ENCODE measurements around the gene C15orf39. TPM values are rescaled to one million over a fixed set of nuclear protein-coding genes. Genes with fewer than 3 reads are reported as not detected.
"Not testable (repeated sequence)": the region's sequence is repeated elsewhere in the genome, so short reads cannot be mapped to it uniquely, and the experiment has no call there.

The C15orf39 gene
- total and polyA plus RNA-seq, 5 experiments from 2014 or later, result 1.0 to 27.6 (median 4.5) TPM

DNA sequence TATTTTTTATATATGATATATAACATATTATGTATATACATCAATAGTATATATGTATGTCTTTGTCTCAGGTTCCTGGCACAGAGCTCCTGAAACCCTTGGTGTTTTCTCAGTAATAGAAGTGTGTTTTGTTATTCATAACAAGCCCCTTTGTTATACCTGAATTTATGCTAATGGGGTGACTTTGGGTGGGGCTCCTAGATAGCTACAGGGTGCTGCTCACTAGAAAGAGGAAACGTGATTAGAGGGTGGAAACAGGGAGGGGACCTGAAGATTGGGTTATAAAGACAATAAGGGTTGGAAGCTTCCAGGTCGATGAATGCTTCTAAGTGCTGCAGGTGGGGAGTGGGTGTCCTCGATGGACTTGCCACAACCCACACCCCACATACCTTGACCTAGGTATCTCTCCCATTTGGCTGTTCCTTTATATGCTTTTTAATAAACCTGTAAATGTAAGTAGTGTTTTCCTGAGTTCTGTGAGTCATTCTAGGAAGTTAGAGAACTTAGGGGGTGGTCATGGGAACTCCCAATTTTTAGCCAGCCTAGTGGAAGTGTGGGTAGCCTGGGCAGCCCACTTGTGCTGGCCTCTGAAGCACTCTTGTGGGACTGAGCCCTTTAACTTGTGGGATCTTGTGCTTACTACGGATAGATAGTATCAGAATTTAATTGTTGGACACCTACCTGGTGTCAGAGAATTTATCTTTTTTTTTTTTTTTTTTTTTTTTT is 36.9 kb upstream of the C15orf39 start:
- DNase-seq (no peak), ATAC-seq (no peak)
- Mint-ChIP-seq H3K4me3 (no peak overlapping the region), H3K4me1 (peaks cover 0 to 14% (median 0%) of the 10 kb centered on the region in 4 donors), H3K36me3 (no peaks in the 10 kb centered on the region), H3K9me3 (no peaks in the 10 kb centered on the region), H3K27ac (no peak overlapping the region), H3K27me3 (peaks cover 0 to 6% (median 0%) of the 10 kb centered on the region in 5 donors)
- POLR2A ChIA-PET, result interaction anchor here (1.2 kb wide), 1 partner anchor 37 kb away, joined by 3 read pairs; the partner anchor contains the start of gene C15orf39

DNA sequence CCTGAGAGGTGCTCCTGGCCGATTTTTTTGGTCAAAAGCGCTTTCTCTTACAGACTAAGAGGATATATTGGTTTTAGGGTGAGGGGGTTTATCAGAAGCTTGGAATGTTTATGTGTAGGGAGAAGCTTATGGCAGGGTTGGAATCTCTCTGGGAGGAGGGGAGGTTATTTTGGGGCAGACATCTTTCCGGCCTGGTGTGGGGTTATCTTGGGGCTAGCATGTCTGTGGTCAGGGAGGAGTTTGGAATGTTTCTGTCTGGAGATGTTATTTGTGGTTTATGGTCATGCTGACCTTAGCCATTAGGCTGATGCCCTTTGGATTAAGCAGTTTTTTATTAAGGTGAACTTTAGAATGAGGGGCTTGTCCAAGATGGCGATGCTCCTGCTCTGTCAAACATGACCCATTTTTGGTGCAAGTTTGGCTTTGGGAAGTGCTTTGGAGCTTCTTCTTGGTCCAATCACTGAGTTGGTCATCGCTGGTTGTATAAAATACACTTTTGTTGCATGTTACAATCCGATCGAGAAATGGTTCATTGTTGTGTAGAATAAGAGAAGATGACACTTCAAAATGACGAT is 35.1 kb upstream of the C15orf39 start:
- H3K27ac Mint-ChIP-seq, H3K27me3 Mint-ChIP-seq, H3K4me3 Mint-ChIP-seq, DNase-seq, POLR2A ChIA-PET, H3K36me3 Mint-ChIP-seq, ATAC-seq, H3K9me3 Mint-ChIP-seq: not testable (repeated sequence)
- peaks cover 0 to 20% (median 2%) of the 10 kb centered on the region in 4 donors for H3K4me1 Mint-ChIP-seq

DNA sequence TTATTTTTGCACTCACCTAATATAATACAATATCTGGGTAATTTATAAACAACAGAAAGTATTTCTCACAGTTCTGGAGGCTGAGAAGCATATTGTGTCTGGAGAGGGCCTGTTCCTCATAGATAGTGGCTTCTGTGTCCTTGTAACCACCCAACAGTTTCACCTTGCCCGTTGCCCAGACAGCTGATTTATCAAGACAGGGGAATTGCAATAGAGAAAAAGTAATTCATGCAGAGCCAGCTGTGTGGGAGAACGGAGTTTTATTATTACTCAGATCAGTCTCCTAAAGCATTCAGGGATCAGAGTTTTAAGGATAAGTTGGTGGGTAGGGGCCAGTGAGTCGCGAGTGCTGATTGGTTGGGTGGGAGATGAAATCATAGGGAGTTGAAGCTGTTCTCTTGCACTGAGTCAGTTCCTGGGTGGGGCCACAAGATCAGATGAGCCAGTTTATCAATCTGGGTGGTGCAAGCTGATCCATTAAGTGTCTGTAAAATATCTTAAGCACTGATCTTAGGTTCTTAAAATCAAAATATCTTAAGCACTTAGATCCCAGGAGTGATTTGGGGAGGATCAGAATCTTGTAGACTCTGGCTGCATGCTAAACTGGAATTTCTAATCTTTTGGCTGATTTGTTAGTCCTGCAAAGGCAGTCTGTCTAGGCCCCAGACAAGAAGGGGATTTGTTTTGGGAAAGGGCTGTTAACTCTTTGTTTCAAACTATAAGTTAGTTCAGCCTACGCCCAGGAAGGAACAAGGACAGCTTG is 33.9 kb upstream of the C15orf39 start:
- Mint-ChIP-seq H3K36me3 (no peaks in the 10 kb centered on the region), H3K27me3 (peaks cover 0 to 10% (median 0%) of the 10 kb centered on the region in 5 donors), H3K4me1 (peaks cover 0 to 21% (median 2%) of the 10 kb centered on the region in 4 donors), H3K9me3 (no peaks in the 10 kb centered on the region), H3K27ac (no peak overlapping the region), H3K4me3 (no peak overlapping the region)
- POLR2A ChIA-PET, result no interaction called here
- DNase-seq (no peak), ATAC-seq (no peak)

DNA sequence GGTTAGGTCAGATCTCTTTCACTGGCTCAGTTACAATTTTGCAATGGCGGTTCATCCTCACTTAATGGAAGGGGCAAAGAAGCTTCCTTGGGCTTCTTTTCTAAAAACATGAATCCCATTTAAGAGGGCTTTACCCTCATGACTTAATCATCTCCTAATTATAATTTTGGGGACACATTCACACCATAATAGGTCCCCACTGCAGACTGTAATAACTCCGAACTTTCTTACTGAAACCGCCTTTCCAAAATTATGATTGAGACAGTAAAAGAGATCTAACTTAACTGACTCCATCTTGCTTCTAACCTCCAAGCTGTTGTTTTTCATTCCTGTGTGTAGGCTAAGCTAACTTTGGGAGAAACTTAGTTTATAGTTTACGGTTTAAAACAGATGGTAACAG is 33.3 kb upstream of the C15orf39 start:
- no peak overlapping the region for H3K27ac Mint-ChIP-seq
- no peak for ATAC-seq

DNA sequence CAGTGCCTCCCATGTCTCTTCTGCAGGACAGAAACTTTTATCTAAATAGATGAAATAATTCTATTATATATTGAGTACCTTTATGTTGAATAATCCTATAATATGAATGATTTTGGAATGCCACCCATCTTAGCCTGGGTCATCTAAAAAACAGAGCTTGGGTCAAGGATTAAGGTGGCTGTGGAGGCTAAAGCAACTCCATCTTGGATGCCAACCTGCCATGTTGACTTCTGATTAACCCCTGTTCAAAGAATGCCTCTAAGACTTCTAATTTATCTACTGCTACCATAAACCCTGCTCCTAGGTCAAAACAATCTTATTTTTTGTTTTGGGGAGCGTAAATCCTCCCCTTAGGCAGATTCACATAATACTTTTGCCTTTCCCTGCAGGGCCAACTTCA is 31.5 kb upstream of the C15orf39 start:
- DNase-seq, result no peak
- POLR2A ChIA-PET, result no interaction called here
- Mint-ChIP-seq H3K4me3 (no peak overlapping the region), H3K9me3 (no peaks in the 10 kb centered on the region), H3K36me3 (no peaks in the 10 kb centered on the region), H3K27me3 (peaks cover 0 to 10% (median 0%) of the 10 kb centered on the region in 5 donors), H3K27ac (no peak overlapping the region), H3K4me1 (peaks cover 0 to 14% (median 2%) of the 10 kb centered on the region in 4 donors)
- no peak for ATAC-seq

More for the DNA sequence above, 33.3 kb upstream of the C15orf39 start:
- POLR2A ChIA-PET, result no interaction called here
- H3K36me3 Mint-ChIP-seq, result no peaks in the 10 kb centered on the region
- H3K9me3 Mint-ChIP-seq, result no peaks in the 10 kb centered on the region
- peaks cover 0 to 20% (median 2%) of the 10 kb centered on the region in 4 donors for H3K4me1 Mint-ChIP-seq
- peaks cover 0 to 10% (median 0%) of the 10 kb centered on the region in 5 donors for H3K27me3 Mint-ChIP-seq
- no peak overlapping the region for H3K4me3 Mint-ChIP-seq
- no peak for DNase-seq

DNA sequence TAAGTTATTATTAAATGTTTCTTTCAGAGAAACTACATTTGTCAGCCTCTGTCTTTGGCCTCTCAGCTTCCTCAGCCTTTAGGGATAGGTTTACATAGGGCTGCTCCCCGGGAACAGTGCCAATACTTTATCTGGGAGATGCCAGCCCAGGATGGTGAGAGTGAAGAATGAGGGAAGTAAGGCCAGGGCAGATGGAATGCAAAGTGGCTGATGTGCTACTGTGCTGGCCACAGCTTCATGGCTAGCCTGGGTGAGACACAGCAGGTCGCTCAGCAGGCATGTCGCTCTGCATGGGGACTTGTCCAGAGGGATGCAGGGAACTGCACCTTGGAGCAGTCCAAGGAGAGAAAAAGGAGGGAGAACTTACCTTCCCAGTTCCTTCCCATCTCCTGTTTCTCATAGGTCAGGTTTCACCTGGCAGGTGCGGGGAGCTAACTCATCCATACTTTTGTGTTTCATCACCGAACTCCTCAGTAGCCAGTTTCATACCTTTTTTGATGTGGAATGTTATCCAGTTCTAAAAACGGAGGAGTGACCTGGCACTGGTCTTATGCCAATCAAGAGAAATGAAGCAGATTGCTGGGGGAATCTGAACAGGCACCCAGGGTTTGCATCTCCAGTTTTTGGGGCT is 30.9 kb upstream of the C15orf39 start:
- ATAC-seq, result no peak
- POLR2A ChIA-PET, result no interaction called here
- Mint-ChIP-seq H3K4me3 (no peak overlapping the region), H3K36me3 (no peaks in the 10 kb centered on the region), H3K27ac (no peak overlapping the region), H3K4me1 (peaks cover 0 to 14% (median 2%) of the 10 kb centered on the region in 4 donors), H3K9me3 (no peaks in the 10 kb centered on the region), H3K27me3 (peaks cover 0 to 10% (median 0%) of the 10 kb centered on the region in 5 donors)
- no peak for DNase-seq

DNA sequence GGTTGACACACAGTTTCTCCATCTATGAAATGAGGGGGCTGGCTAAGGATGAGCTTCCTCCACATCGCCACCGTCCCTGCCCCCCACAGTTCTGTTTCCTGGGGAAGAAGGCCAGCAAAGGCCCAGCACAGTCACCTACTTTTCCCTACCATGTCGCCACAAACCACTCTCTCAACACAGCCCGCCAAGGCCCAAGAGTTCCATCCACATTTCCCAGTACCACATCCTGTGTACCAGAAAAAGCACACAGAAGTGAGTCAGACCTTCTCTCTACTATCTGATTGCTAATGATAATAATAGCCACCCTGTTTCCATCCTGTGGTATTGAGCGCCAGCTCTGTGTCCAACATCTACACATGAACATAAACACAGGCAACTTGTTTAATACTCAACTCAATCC is 30.3 kb upstream of the C15orf39 start:
- Mint-ChIP-seq H3K27ac (no peak overlapping the region), H3K36me3 (no peaks in the 10 kb centered on the region), H3K4me1 (peaks cover 0 to 14% (median 2%) of the 10 kb centered on the region in 4 donors), H3K4me3 (no peak overlapping the region), H3K9me3 (no peaks in the 10 kb centered on the region), H3K27me3 (peaks cover 0 to 10% (median 0%) of the 10 kb centered on the region in 5 donors)
- ATAC-seq, result no peak
- DNase-seq, result no peak
- POLR2A ChIA-PET, result no interaction called here

DNA sequence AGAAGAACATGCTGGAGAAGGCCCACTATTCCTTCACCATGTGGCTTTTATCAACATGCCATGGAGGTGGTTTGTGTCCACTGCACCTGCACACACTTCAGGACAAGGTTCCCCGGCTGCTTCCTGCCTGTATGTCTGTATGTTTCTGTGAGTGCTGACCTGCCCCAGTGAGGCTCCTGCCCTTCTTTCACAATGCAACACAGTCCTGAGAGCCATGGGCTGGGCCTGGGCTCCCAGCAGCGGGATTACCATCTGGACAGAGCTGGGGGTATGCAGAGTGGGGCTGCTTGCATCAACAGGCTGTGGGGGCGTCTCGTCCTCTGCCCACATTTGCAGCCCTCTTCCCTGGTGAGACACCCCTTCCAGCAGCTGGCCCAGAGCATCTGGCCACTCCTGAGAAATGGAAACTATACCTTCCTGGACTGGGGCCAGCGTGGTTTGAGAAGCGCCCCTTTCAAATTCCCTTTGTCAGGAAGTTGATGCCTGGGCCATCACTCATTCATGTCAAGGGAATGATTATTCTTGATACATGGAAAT is 29.3 kb upstream of the C15orf39 start:
- Mint-ChIP-seq H3K36me3 (no peaks in the 10 kb centered on the region), H3K4me1 (peaks cover 0 to 14% (median 2%) of the 10 kb centered on the region in 4 donors), H3K4me3 (no peak overlapping the region), H3K9me3 (no peaks in the 10 kb centered on the region), H3K27me3 (peaks cover 0 to 15% (median 1%) of the 10 kb centered on the region in 5 donors), H3K27ac (peak overlapping the region in 1 of 10 donors; percentile 43)
- no peak for ATAC-seq
- DNase-seq, result no peak
- POLR2A ChIA-PET, result no interaction called here

DNA sequence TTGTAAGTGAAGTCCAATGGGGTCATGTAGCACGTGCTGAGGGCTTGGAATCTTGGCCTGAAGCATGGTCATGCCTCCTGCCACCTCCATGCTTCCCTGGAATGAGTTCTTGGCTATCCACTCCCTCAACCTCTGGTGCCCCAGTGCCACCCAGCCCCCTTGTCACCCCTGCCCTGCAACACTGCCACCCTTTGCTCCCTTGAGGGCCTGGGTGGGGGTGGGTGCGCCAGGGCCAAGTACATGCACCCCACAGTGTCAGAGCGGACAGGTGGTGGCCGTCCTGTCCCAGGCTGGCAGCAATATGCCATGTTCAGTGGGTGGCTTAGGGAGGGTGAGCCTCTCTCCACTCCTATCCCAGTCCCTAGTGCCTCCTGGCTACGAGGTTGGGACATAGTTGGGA is 27.6 kb upstream of the C15orf39 start:
- Mint-ChIP-seq H3K9me3 (no peaks in the 10 kb centered on the region), H3K4me3 (no peak overlapping the region), H3K4me1 (peaks cover 3 to 17% (median 5%) of the 10 kb centered on the region in 4 donors), H3K27ac (no peak overlapping the region), H3K36me3 (no peaks in the 10 kb centered on the region), H3K27me3 (peaks cover 2 to 19% (median 16%) of the 10 kb centered on the region in 5 donors)
- ATAC-seq (no peak), DNase-seq (no peak)
- POLR2A ChIA-PET, result no interaction called here

DNA sequence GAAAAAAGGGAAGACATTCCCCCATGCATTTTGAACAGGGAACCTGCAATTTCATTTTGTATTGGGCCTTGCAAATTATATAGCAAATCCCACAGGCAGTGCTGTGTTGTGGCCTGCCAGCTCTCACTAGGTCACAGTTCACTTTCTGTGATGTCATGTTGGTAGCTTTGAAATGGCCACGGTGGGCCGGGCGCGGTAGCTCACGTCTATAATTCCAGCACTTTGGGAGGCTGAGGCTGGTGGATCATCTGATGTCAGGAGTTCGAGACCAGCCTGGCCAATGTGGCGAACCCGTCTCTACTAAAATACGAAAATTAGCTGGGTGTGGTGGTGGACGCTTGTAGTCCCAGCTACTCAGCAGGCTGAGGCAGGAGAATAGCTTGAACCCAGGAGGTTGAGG is 27.0 kb upstream of the C15orf39 start:
- Mint-ChIP-seq H3K27ac (no peak overlapping the region), H3K4me1 (peaks cover 5 to 22% (median 9%) of the 10 kb centered on the region in 4 donors), H3K9me3 (no peaks in the 10 kb centered on the region), H3K36me3 (no peaks in the 10 kb centered on the region), H3K27me3 (peaks cover 5 to 23% (median 16%) of the 10 kb centered on the region in 5 donors), H3K4me3 (no peak overlapping the region)
- ATAC-seq, result no peak
- POLR2A ChIA-PET, result no interaction called here
- DNase-seq, result no peak

DNA sequence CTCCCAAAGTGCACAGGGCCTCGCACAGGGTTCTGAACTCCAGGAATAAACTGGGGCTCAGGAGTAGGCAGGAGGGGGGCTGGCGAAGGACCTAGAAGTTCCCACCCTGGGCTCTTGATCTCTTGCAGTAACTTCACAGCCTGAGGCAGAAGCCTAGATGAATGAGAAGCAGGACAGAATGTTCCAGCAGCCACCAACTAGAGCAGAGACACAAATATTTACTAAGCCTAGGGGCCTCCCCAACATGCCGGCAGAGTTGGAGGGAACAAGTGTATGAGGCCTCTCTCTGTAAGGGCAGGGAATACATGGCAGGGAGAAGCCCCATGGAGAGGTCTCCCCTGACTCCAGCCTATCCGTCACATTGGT is 25.3 kb upstream of the C15orf39 start:
- Mint-ChIP-seq H3K27ac (no peak overlapping the region), H3K4me1 (peaks cover 5 to 23% (median 10%) of the 10 kb centered on the region in 4 donors), H3K9me3 (no peaks in the 10 kb centered on the region), H3K27me3 (peaks cover 12 to 39% (median 25%) of the 10 kb centered on the region in 5 donors), H3K36me3 (no peaks in the 10 kb centered on the region), H3K4me3 (no peak overlapping the region)
- no peak for DNase-seq
- no peak for ATAC-seq
- POLR2A ChIA-PET, result no interaction called here

DNA sequence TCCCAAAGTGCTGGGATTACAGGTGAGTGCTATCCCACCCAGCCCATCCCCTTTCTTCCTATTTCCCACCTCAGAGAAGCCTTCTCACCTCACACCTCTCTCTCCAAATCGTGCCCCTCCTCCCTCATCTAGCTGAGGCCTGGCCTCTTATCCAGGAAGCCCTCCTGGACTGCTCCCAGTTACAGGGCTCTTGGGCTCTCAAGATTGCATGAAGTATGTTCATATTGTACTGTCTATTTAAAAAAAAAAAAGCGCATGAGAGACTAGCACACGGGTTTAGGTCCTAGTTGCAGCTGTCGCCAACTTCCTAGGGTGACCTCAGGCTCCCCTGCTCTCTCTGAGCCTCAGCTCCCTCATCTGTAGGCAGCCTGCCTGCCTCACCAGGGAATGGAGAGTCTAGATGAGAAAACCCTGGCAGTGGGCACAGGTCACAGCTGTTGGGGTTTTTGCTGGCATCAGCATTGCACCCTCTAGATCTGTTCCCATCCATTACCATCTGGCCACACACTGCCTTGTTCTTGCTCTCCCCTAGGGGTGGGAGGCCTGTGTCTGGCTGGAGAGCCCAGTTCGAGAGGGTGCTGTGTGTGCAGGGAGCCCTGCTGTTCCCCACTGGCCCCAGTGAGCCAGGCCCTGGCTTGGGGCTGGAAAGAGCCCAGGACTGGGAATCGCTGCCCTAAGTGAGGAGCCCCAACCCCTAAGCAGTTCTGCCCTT is 24.2 kb upstream of the C15orf39 start:
- no peaks in the 10 kb centered on the region for H3K36me3 Mint-ChIP-seq
- H3K4me1 Mint-ChIP-seq, result peaks cover 5 to 27% (median 10%) of the 10 kb centered on the region in 4 donors
- ATAC-seq (no peak), DNase-seq (no peak)
- H3K27me3 Mint-ChIP-seq, result peaks cover 18 to 50% (median 23%) of the 10 kb centered on the region in 5 donors
- H3K27ac Mint-ChIP-seq, result peak overlapping the region in 2 of 10 donors; percentile 17 to 43
- H3K9me3 Mint-ChIP-seq, result no peaks in the 10 kb centered on the region
- POLR2A ChIA-PET, result no interaction called here
- H3K4me3 Mint-ChIP-seq, result peak overlapping the region in 5 of 10 donors; percentile 30 to 65 (median 39)
